ENCODE results near the gene PTPRN2. TPM values are rescaled to one million over a fixed set of nuclear protein-coding genes. Genes with fewer than 3 reads are reported as not detected.

The PTPRN2 gene
- total and polyA plus RNA-seq, 2 of the 13 experiments (the other 11 are each of a cell fraction or from before 2014, with no cell fraction given), result 2.5 to 24.2 TPM

DNA sequence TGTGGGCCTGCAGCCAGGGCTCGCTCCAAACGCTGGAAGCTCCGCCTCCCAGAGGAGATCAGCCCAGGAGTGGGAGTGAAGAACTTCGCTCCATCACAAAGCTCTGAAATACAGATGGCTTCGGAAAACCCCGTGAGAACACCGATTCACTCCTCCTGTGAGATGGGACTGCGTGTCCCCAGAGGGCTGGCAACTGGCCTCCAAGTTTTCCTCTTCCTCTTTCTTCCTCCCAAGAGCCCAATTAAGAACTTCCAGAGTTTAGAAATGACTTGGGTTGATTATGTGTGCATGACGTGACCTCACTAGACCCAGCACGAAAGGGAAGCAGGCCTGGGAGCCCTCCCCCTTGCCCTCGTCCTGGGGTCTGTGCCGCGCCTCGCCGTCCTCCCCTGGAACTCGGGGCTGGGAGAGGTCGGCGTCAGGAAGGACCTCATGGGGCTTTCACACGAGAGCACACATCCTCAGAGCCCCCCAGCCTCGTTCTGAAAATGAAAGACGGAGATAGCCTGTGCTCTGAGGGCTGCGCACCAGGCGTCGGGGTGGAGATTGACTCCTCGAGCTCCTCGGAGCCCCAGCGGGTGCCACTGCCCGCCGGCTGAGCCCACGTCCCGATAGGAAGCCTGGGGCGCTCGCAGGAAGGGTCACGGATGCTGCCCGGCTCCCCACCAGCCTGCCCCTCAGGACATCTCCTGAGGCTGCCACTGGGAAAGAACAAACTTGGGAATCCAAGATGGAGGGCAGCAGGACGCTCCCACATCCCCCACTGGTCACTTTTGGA, 37.8 kb downstream of the PTPRN2 start:
- no peak for ATAC-seq
- no peak for FAIRE-seq
- CTCF ChIA-PET (ENCODE audit: low intra/inter-chr PET ratio, low total read pairs), result no interaction called here

More for the DNA sequence above, 37.8 kb downstream of the PTPRN2 start:
- Histone ChIP-seq H3K79me2 (ENCODE audit: insufficient read depth, low read length) (peaks cover 15% of the 10 kb centered on the region), H3K9me3 (ENCODE audit: low read length) (no peaks in the 10 kb centered on the region), H3K36me3 (replicated peaks in 1 of 2; ENCODE audit: control insufficient read depth in 1 of 2, insufficient read depth in 2 of 2, low read length in 2 of 2) (peaks cover 1 to 4% of the 10 kb centered on the region in 2 experiments; a peak in 3 of 5 replicates), H3K27ac (ENCODE audit: extremely low read length, insufficient read depth, low read length) (no peak overlapping the region), H3K4me3 (replicated peaks in 1 of 3; ENCODE audit: insufficient read depth in 1 of 3, low read depth in 2 of 3, low read length in 3 of 3) (no peak overlapping the region), H3K4me2 (ENCODE audit: low read depth, low read length) (no peak overlapping the region), H3K27me3 (ENCODE audit: control insufficient read depth in 1 of 2, insufficient read depth in 2 of 2, low read length in 2 of 2) (no peaks in the 10 kb centered on the region), H2AFZ (ENCODE audit: low read length) (no peak overlapping the region), H3K4me1 (ENCODE audit: insufficient read depth, low read length) (no peaks in the 10 kb centered on the region), H4K20me1 (ENCODE audit: insufficient read depth, low read length) (peaks cover 66% of the 10 kb centered on the region), H3K9ac (ENCODE audit: insufficient read depth, low read depth, low read length) (no peak overlapping the region)
- POLR2A ChIA-PET, result interaction anchor here (1.0 kb wide), 1 partner anchor 31 kb away, joined by 4 read pairs; no protein-coding TSS in a partner anchor
- no TSS peak for BruUV-seq (replicated peaks)
- TF ChIP-seq, protein P1, sequence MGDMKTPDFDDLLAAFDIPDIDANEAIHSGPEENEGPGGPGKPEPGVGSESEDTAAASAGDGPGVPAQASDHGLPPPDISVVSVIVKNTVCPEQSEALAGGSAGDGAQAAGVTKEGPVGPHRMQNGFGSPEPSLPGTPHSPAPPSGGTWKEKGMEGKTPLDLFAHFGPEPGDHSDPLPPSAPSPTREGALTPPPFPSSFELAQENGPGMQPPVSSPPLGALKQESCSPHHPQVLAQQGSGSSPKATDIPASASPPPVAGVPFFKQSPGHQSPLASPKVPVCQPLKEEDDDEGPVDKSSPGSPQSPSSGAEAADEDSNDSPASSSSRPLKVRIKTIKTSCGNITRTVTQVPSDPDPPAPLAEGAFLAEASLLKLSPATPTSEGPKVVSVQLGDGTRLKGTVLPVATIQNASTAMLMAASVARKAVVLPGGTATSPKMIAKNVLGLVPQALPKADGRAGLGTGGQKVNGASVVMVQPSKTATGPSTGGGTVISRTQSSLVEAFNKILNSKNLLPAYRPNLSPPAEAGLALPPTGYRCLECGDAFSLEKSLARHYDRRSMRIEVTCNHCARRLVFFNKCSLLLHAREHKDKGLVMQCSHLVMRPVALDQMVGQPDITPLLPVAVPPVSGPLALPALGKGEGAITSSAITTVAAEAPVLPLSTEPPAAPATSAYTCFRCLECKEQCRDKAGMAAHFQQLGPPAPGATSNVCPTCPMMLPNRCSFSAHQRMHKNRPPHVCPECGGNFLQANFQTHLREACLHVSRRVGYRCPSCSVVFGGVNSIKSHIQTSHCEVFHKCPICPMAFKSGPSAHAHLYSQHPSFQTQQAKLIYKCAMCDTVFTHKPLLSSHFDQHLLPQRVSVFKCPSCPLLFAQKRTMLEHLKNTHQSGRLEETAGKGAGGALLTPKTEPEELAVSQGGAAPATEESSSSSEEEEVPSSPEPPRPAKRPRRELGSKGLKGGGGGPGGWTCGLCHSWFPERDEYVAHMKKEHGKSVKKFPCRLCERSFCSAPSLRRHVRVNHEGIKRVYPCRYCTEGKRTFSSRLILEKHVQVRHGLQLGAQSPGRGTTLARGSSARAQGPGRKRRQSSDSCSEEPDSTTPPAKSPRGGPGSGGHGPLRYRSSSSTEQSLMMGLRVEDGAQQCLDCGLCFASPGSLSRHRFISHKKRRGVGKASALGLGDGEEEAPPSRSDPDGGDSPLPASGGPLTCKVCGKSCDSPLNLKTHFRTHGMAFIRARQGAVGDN (CRISPR knock-in tag; IDR thresholded peaks at IDR 0.05), result 0 out of 2 replicates have a peak, but pooled peaks have one; percentile 16
- no peak for TF ChIP-seq SP140L (CRISPR knock-in tag; IDR thresholded peaks at IDR 0.05; ENCODE audit: borderline replicate concordance)
- WGBS (ENCODE audit: low lambda C conversion rate), result 95% methylated on average over 29 of the region's 36 CpGs
- DNase-seq (ENCODE audit: low spot score), result no peak
- intact Hi-C loops (cut with micrococcal nuclease; ENCODE audit: unreplicated experiment), result no loop called here
- in situ Hi-C loops (cut with HindIII; ENCODE audit: extremely low pct_ligation_motif_present, low pct_unique_long_range_greater_than_20kb), result no loop called here
